IPS DF 19.7 (cell line): ENCODE data around the gene EYS.

ENCODE experiments used
- DNase-seq: peaks from one replicate; pipeline ENCODE4 v3.0.0-alpha.2; 2013; ENCODE audit warnings: low read depth, low spot score

The EYS gene

GRCh38 chr6:64330694-64331307 lies 1376.2 kb downstream of the EYS start:
- DNase-seq, result no peak

- DNase-seq, result no peak
Observed at GRCh38 chr6:64326939-64327338, 1380.1 kb downstream of the EYS start.

- DNase-seq, result no peak
Observed at GRCh38 chr6:64325093-64325492, 1381.9 kb downstream of the EYS start.

GRCh38 chr6:64310214-64310613 lies 1396.8 kb downstream of the EYS start:
- DNase-seq, result no peak

- DNase-seq, result no peak
Observed at GRCh38 chr6:64301307-64302236, 1405.5 kb downstream of the EYS start.

- DNase-seq, result no peak
Observed at GRCh38 chr6:64299176-64299575, 1407.8 kb downstream of the EYS start.

- DNase-seq, result no peak
Observed at GRCh38 chr6:64294034-64294433, 1413.0 kb downstream of the EYS start.

- no peak for DNase-seq
Observed at GRCh38 chr6:64293298-64293697, 1413.7 kb downstream of the EYS start.

- DNase-seq, result no peak
Observed at GRCh38 chr6:64290867-64291266, 1416.2 kb downstream of the EYS start.

GRCh38 chr6:64289931-64290330 lies 1417.1 kb downstream of the EYS start:
- DNase-seq, result no peak

- no peak for DNase-seq
Observed at GRCh38 chr6:64288351-64288750, 1418.7 kb downstream of the EYS start.

- no peak for DNase-seq
Observed at GRCh38 chr6:64281167-64281566, 1425.9 kb downstream of the EYS start.

- no peak for DNase-seq
Observed at GRCh38 chr6:64280569-64280968, 1426.5 kb downstream of the EYS start.

- DNase-seq, result no peak
Observed at GRCh38 chr6:64270083-64270482, 1436.9 kb downstream of the EYS start.

GRCh38 chr6:64266351-64266821 lies 1440.6 kb downstream of the EYS start:
- no peak for DNase-seq

GRCh38 chr6:64263778-64264177 lies 1443.2 kb downstream of the EYS start:
- no peak for DNase-seq

GRCh38 chr6:64259372-64259771 lies 1447.7 kb downstream of the EYS start:
- DNase-seq, result no peak

GRCh38 chr6:64258752-64259151 lies 1448.3 kb downstream of the EYS start:
- DNase-seq, result no peak

GRCh38 chr6:64258302-64258701 lies 1448.7 kb downstream of the EYS start:
- DNase-seq, result no peak

GRCh38 chr6:64257586-64257985 lies 1449.4 kb downstream of the EYS start:
- DNase-seq, result no peak

- no peak for DNase-seq
Observed at GRCh38 chr6:64256483-64256882, 1450.5 kb downstream of the EYS start.

GRCh38 chr6:64255000-64255399 lies 1452.0 kb downstream of the EYS start:
- no peak for DNase-seq

GRCh38 chr6:64254558-64254957 lies 1452.5 kb downstream of the EYS start:
- no peak for DNase-seq
